Activated B cell treated with CpG ODN at 0.5 μM for 24 hours (primary cell): ENCODE results near the gene KIFAP3. TPM values are rescaled to one million over a fixed set of nuclear protein-coding genes. Genes with fewer than 3 reads are reported as not detected.
"Not testable (repeated sequence)": the region's sequence is repeated elsewhere in the genome, so short reads cannot be mapped to it uniquely, and the experiment has no call there.

Source experiments
- ATAC-seq: fragments of 200-7000 bp; cut with Tn5 transposase; one replicate; pipeline ENCODE4 v1.10.0; 2021; ENCODE audit warnings: low read depth, mild to moderate bottlenecking, moderate library complexity
- CTCF ChIA-PET: fragments of 350-600 bp; sonication (Branson Sonifier 250); formaldehyde crosslinking; loops from one replicate; lab custom pipeline; 2021; ENCODE audit warnings: antibody characterized with exemption; lab: Charles Lee
- POLR2A ChIA-PET: fragments of 350-600 bp; sonication (Branson Sonifier 250); formaldehyde crosslinking; loops from one replicate; lab custom pipeline; 2021; ENCODE audit warnings: antibody characterized with exemption; lab: Charles Lee
- DNase-seq: peaks from one replicate; pipeline ENCODE4 v3.0.0; 2022
- H3K27ac Mint-ChIP-seq: one replicate; pipeline ENCODE4 v1.8.0; 2020; ENCODE audit warnings: mixed read lengths
- H3K27me3 Mint-ChIP-seq: one replicate; pipeline ENCODE4 v1.8.0; 2021; ENCODE audit warnings: mixed read lengths
- H3K36me3 Mint-ChIP-seq: one replicate; pipeline ENCODE4 v1.8.0; 2021; ENCODE audit warnings: low read depth, mixed read lengths
- H3K4me1 Mint-ChIP-seq: one replicate; pipeline ENCODE4 v1.8.0; 2021; ENCODE audit warnings: mixed read lengths
- H3K4me3 Mint-ChIP-seq: one replicate; pipeline ENCODE4 v1.8.0; 2020; ENCODE audit warnings: mild to moderate bottlenecking, mixed read lengths
- H3K9me3 Mint-ChIP-seq: one replicate; pipeline ENCODE4 v1.8.0; 2020; ENCODE audit warnings: mixed read lengths
- intact Hi-C: fragments of 100-400 bp; cut with micrococcal nuclease; formaldehyde crosslinking; loops from one replicate; pipeline ENCODE4 v1.15.1; 2024
- total RNA-seq: library from RNA; stranded (reverse); gene quantifications from 2 replicates; pipeline ENCODE4 v1.2.3, GENCODE V29; 2022
- TF ChIP-seq, protein P1 (sequence below): fragments of 200-600 bp; IDR thresholded peaks from one replicate; pipeline ENCODE4 v1.8.0; 2022; ENCODE audit warnings: antibody characterized with exemption, mild to moderate bottlenecking

The KIFAP3 gene
- total RNA-seq, 1 donor from 2014 or later = 12.7 TPM

GRCh38 chr1:169925505-169926482, 148.7 kb downstream of the KIFAP3 start:
- H3K4me1 Mint-ChIP-seq = no peaks in the 10 kb centered on the region
- H3K27me3 Mint-ChIP-seq = no peaks in the 10 kb centered on the region
- no peak for DNase-seq
- intact Hi-C loops = loop anchor here (5.0 to 10.0 kb wide), 6 partner anchors 509 to 1387 kb away; partner anchors contain the start of genes FMO2, FMO4, GORAB and PRRX1
- H3K36me3 Mint-ChIP-seq = peaks cover 8% of the 10 kb centered on the region
- H3K4me3 Mint-ChIP-seq = no peak overlapping the region
- H3K9me3 Mint-ChIP-seq = no peaks in the 10 kb centered on the region
- CTCF ChIA-PET = no interaction called here
- ATAC-seq = no peak
- TF ChIP-seq, protein P1, sequence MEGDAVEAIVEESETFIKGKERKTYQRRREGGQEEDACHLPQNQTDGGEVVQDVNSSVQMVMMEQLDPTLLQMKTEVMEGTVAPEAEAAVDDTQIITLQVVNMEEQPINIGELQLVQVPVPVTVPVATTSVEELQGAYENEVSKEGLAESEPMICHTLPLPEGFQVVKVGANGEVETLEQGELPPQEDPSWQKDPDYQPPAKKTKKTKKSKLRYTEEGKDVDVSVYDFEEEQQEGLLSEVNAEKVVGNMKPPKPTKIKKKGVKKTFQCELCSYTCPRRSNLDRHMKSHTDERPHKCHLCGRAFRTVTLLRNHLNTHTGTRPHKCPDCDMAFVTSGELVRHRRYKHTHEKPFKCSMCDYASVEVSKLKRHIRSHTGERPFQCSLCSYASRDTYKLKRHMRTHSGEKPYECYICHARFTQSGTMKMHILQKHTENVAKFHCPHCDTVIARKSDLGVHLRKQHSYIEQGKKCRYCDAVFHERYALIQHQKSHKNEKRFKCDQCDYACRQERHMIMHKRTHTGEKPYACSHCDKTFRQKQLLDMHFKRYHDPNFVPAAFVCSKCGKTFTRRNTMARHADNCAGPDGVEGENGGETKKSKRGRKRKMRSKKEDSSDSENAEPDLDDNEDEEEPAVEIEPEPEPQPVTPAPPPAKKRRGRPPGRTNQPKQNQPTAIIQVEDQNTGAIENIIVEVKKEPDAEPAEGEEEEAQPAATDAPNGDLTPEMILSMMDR = no peak
- POLR2A ChIA-PET = no interaction called here
- H3K27ac Mint-ChIP-seq = no peak overlapping the region

DNA sequence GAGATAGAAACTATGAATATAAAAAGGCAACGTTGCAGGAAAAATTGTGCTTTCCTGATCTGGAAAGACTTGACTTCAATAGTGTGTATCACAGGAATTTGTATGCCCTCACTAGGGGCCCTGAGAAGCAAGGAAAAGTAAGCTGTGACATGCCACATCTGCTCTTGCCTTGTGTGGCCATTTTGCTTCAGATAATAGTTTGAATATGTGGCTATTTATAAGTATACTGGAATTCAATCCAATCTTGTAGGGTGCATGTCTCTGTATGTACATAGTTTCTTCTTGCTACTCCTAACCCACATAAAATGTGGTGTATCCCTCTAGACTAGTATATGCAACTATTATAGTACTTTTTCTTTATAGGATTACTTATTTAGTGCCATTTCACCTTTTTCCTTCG, 149.7 kb downstream of the KIFAP3 start:
- DNase-seq (no peak), ATAC-seq (no peak)
- TF ChIP-seq, protein P1 = no peak
- intact Hi-C loops = loop anchor here (5.0 to 10.0 kb wide), 6 partner anchors 510 to 1387 kb away; partner anchors contain the start of genes FMO2, FMO4, GORAB and PRRX1
- Mint-ChIP-seq H3K27me3 (no peaks in the 10 kb centered on the region), H3K36me3 (peaks cover 10% of the 10 kb centered on the region), H3K9me3 (no peaks in the 10 kb centered on the region), H3K4me1 (no peaks in the 10 kb centered on the region), H3K27ac (no peak overlapping the region), H3K4me3 (no peak overlapping the region)
- CTCF ChIA-PET = no interaction called here
- POLR2A ChIA-PET = no interaction called here

DNA sequence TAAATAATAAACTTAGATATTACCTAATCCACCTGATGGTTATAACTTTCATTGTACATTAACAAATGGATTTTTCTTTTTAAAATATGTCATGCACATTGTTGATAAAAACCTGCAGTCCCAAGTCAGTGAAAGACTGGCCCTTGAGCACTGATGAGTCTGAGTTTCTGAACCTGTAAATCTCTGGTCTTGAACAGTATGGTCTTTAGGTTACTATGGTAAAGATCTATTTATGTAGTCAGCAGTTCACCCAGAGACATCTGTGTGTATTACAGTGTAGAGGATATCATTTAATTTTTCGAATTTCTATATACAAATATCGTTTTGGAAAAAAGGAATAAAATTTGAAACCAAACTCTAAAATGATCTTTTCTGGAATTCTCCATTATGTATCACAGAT, 150.4 kb downstream of the KIFAP3 start:
- no peaks in the 10 kb centered on the region for H3K27me3 Mint-ChIP-seq
- ChIA-PET CTCF (no interaction called here), POLR2A (no interaction called here)
- peaks cover 13% of the 10 kb centered on the region for H3K36me3 Mint-ChIP-seq
- ATAC-seq = no peak
- DNase-seq = no peak
- no peaks in the 10 kb centered on the region for H3K4me1 Mint-ChIP-seq
- H3K9me3 Mint-ChIP-seq = no peaks in the 10 kb centered on the region
- H3K27ac Mint-ChIP-seq = no peak overlapping the region
- intact Hi-C loops = loop anchor here (10.0 kb wide), 3 partner anchors 511 to 741 kb away; partner anchors contain the start of genes GORAB and PRRX1
- TF ChIP-seq, protein P1 = no peak
- no peak overlapping the region for H3K4me3 Mint-ChIP-seq

DNA sequence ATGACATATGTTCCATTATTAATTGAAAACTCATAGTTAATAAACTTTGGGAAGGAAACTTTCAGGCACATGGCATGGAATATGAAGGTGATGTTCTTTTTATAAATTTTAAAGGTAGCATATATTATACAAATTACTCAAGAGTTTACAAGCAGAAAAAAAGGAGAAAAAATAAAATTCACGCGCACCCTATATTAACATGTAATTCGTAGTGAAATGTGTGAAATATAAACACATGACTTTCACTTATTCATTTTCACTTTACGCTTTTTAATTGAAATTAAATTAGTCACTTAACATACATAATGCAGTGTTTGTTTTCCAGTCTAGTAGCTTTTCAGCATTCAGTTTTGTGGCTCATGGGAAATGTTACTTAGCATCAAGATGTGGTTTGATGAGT, 153.4 kb downstream of the KIFAP3 start:
- DNase-seq (no peak), ATAC-seq (no peak)
- POLR2A ChIA-PET = no interaction called here
- H3K4me1 Mint-ChIP-seq = no peaks in the 10 kb centered on the region
- CTCF ChIA-PET = no interaction called here
- H3K36me3 Mint-ChIP-seq = peaks cover 16% of the 10 kb centered on the region
- TF ChIP-seq, protein P1 = no peak
- no peak overlapping the region for H3K4me3 Mint-ChIP-seq
- no peak overlapping the region for H3K27ac Mint-ChIP-seq
- H3K9me3 Mint-ChIP-seq = no peaks in the 10 kb centered on the region
- intact Hi-C loops = loop anchor here (10.0 kb wide), 3 partner anchors 514 to 744 kb away; partner anchors contain the start of genes GORAB and PRRX1
- H3K27me3 Mint-ChIP-seq = no peaks in the 10 kb centered on the region

GRCh38 chr1:169918927-169919326, 155.6 kb downstream of the KIFAP3 start:
- no peak overlapping the region for H3K27ac Mint-ChIP-seq
- intact Hi-C loops = no loop called here
- CTCF ChIA-PET = interaction anchor here (0.7 kb wide), 1 partner anchor 853 kb away, joined by 3 read pairs; no protein-coding TSS in a partner anchor

DNA sequence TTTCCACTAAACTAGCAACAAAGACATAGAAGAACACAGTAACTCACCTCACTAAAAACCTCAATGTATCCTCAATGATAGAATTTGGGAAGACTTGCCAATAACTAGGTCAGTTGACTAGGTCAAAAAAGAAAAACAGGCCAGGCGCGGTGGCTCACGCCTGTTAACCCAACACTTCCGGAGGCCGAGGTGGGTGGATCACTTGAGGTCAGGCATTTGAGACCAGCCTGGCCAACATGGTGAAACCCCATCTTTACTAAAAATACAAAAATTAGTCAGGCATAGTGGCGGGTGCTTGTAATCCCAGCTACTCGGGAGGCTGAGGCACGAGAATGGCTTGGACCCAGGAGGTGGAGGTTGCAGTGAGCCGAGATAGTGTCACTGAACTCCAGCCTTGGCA, 156.3 kb downstream of the KIFAP3 start:
- H3K4me1 Mint-ChIP-seq, H3K27ac Mint-ChIP-seq, ATAC-seq, DNase-seq, H3K9me3 Mint-ChIP-seq, H3K4me3 Mint-ChIP-seq, H3K27me3 Mint-ChIP-seq, POLR2A ChIA-PET, intact Hi-C loops: not testable (repeated sequence)
- CTCF ChIA-PET = interaction anchor here (0.7 kb wide), 1 partner anchor 854 kb away, joined by 3 read pairs; no protein-coding TSS in a partner anchor
- peaks cover 16% of the 10 kb centered on the region for H3K36me3 Mint-ChIP-seq

More at GRCh38 chr1:169918927-169919326, 155.6 kb downstream of the KIFAP3 start:
- H3K36me3 Mint-ChIP-seq = peaks cover 16% of the 10 kb centered on the region
- no peaks in the 10 kb centered on the region for H3K9me3 Mint-ChIP-seq
- ATAC-seq (no peak), DNase-seq (no peak)
- H3K4me3 Mint-ChIP-seq = no peak overlapping the region
- H3K27me3 Mint-ChIP-seq = no peaks in the 10 kb centered on the region
- POLR2A ChIA-PET = no interaction called here
- peaks cover 2% of the 10 kb centered on the region for H3K4me1 Mint-ChIP-seq
- TF ChIP-seq, protein P1 = no peak
